H7 (cell line): ENCODE results near the gene HEG1. TPM values are rescaled to one million over a fixed set of nuclear protein-coding genes. Genes with fewer than 3 reads are reported as not detected.

ENCODE experiments used
- DNase-seq: peaks from one replicate; pipeline ENCODE4 v3.0.0; 2012
- H3K27me3 ChIP-seq: 2 replicates; pipeline ENCODE4 v1.6.0; 2011; ENCODE audit warnings: mild to moderate bottlenecking, low read length; ENCODE audit not compliant: control insufficient read depth, insufficient read depth
- H3K36me3 ChIP-seq: replicated peaks from 2 replicates; pipeline ENCODE4 v1.5.1; 2011; ENCODE audit warnings: low read length; ENCODE audit not compliant: control insufficient read depth, insufficient read depth
- H3K4me3 ChIP-seq: 2 replicates; pipeline ENCODE4 v1.5.1; 2011; ENCODE audit warnings: low read depth, mild to moderate bottlenecking, control low read depth, low read length, moderate library complexity; ENCODE audit not compliant: insufficient read depth
- total RNA-seq: library from RNA; depleted of rRNA; stranded (reverse); fragments of >200 nt; shearing (Covaris generic); gene quantifications from 2 replicates; pipeline ENCODE4 v1.2.3, GENCODE V29; 2014

Gene HEG1
- total RNA-seq, 1 experiment from 2014 or later: 18.0 TPM

- H3K27me3 ChIP-seq: no peaks in the 10 kb centered on the region
- H3K36me3 ChIP-seq: no peaks in the 10 kb centered on the region; the same call in 1 of the 2 replicates
- no peak overlapping the region for H3K4me3 ChIP-seq
- no peak for DNase-seq
These were observed 23.9 kb upstream of the HEG1 start for GRCh38 chr3:125079675-125080045.

GRCh38 chr3:125078951-125079674, 23.3 kb upstream of the HEG1 start:
- DNase-seq: no peak
- Histone ChIP-seq H3K27me3 (no peaks in the 10 kb centered on the region), H3K36me3 (no peaks in the 10 kb centered on the region; the same call in 1 of the 2 replicates), H3K4me3 (no peak overlapping the region)

DNA sequence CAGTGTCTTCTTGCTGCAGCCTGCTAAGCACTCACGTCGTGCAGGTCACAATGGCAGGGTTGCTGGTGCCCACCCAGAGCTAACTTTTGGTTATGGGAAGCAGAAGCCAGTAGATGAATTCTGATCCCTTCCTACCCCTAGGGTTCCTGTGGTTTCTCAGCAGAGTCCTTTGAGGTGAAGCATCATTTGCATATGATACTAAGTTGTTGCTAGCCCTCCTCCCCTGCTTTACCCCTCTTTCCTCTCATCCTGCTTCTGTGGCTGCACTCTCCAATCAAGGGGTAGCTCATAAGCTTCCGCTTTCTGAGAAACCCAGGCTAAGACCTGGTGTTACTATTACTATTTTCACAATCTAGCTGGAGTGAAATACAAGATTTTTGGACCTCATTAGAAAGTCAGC, 22.1 kb upstream of the HEG1 start:
- Histone ChIP-seq H3K27me3 (no peaks in the 10 kb centered on the region), H3K36me3 (no peaks in the 10 kb centered on the region), H3K4me3 (no peak overlapping the region)
- no peak for DNase-seq

DNA sequence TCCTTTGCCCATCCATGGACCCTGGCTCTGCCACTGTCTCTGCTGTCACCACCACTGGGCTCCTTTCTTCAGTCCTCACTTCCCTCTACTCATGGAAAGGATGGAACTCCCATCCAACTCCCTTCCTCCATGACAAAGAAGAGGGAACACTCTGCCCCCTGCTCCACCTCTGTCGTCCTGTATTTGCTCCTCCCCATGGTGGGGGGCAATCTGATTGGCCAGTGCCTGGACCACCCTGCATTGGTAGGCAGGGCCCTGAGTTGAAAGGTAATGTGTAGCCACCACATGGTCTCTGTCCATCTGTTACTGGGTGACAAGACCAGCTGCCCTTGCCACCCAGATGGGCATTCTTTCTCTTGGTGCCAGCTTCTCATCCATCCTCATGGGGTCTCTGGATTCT, 20.7 kb upstream of the HEG1 start:
- no peaks in the 10 kb centered on the region for H3K36me3 ChIP-seq
- H3K27me3 ChIP-seq: no peaks in the 10 kb centered on the region
- H3K4me3 ChIP-seq: no peak overlapping the region
- no peak for DNase-seq

DNA sequence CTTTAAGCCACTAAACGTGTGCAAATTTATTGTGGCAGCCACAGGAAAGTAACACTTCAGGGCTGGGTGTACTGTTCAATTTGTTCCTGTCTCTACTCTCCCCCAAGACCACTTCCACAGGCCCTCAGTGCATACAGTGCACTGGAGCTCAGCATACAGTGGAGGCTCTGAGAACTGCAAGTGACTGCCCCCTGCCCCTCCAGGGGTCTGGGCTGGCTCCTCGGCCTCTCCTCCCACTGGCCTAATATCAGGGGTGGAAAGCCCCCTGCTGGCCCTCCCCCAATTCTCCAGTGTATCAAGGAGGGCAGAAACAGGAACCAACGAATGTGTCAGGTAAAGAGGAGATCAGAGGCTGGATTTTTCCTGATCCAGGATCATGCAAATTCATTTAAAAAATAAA, 19.9 kb upstream of the HEG1 start:
- peak; percentile 75 for DNase-seq
- Histone ChIP-seq H3K4me3 (no peak overlapping the region), H3K27me3 (no peaks in the 10 kb centered on the region; the same call in 1 of the 2 replicates), H3K36me3 (no peaks in the 10 kb centered on the region)

GRCh38 chr3:125073390-125073905, 17.7 kb upstream of the HEG1 start:
- DNase-seq: no peak
- Histone ChIP-seq H3K27me3 (no peaks in the 10 kb centered on the region; the same call in 1 of the 2 replicates), H3K4me3 (no peak overlapping the region), H3K36me3 (no peaks in the 10 kb centered on the region)

DNA sequence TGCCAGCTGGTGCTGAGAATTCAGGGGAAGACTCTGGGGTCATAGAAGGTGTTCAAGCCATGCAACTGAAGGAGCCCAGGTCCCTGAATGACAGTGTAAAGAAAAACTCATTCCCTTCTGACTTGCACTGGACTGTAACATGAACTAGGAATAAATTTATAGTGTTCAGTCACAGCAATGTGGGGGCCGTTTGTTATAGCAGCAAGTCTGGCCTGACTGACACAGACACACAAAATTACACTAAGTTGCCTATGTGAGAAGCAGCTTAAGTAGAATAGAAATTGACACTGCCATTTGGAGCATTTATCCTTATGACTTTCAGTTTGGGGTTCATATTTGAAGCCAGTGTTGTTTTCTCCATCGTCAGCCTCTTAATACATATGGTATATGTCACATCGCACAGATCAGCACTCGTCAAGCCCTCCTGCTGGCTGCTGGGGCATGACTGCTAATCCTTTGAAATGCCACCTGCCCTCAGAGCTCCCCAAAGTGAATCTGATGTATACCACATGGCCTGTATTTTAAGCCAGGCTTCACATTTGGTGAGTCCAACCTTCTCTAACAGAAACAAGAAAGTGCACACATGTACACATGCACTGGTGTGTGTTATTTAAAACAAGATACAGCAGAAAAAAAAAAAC, 17.1 kb upstream of the HEG1 start:
- DNase-seq: no peak
- no peaks in the 10 kb centered on the region for H3K36me3 ChIP-seq
- no peak overlapping the region for H3K4me3 ChIP-seq
- H3K27me3 ChIP-seq: no peaks in the 10 kb centered on the region; the same call in 1 of the 2 replicates

GRCh38 chr3:125072301-125072700, 16.5 kb upstream of the HEG1 start:
- no peak for DNase-seq
- no peaks in the 10 kb centered on the region for H3K36me3 ChIP-seq
- no peaks in the 10 kb centered on the region; the same call in 1 of the 2 replicates for H3K27me3 ChIP-seq
- no peak overlapping the region for H3K4me3 ChIP-seq

DNA sequence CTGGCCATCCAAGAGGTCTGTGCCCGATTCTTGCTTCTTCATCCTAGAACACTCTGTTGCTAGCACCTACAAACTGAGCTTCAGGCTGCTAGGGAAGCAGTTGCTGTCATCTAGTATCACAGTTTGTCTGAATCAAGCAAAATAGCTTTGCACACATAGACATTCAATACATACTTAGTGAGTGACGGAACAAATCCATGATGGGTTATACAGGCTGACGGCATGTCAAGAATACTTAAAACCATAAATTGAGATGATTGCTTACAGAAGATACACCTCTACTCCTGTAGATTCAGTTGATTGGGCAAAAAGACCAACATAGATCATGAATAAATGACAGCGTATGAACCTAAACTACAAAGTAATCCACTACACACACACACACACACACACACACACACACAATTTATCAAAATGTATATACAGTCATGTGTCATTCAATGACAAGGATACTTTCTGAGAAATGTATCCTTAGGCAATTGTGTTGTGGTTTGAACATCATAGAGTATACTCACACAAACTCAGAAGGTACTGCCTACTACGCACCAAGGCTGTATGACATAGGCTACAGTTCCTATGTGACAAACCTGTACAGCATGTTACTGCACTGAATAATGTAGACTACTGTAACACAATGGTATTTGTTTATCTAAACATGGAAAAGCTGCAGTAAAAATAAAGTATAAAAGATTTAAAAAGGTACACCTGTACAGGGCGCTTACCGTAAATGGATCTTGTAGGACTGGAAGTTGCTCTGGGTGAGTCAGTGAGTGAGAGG, 14.4 kb upstream of the HEG1 start:
- no peaks in the 10 kb centered on the region for H3K36me3 ChIP-seq
- no peak for DNase-seq
- no peak overlapping the region for H3K4me3 ChIP-seq
- H3K27me3 ChIP-seq: no peaks in the 10 kb centered on the region; the same call in 1 of the 2 replicates

DNA sequence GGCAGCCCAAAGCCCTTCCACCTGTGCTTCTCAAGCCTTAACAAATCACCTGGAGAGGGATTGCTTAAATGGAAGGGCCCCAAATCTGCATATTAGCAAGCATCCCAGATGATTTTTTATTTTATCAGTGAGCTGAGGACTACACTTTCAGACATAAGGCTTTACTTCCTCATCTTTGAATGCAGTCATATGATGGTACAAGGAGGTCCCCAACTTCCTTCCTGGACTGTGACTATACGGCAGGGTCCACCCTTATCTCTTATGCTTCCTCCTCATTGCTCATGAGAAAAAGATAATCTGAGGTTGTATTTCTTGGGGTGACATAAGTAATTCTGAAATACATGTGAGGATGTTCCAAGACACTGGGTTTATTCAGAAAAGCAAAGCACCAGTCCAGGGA, 13.7 kb upstream of the HEG1 start:
- no peak for DNase-seq
- no peak overlapping the region for H3K4me3 ChIP-seq
- no peaks in the 10 kb centered on the region; the same call in 1 of the 2 replicates for H3K27me3 ChIP-seq
- H3K36me3 ChIP-seq: no peaks in the 10 kb centered on the region

DNA sequence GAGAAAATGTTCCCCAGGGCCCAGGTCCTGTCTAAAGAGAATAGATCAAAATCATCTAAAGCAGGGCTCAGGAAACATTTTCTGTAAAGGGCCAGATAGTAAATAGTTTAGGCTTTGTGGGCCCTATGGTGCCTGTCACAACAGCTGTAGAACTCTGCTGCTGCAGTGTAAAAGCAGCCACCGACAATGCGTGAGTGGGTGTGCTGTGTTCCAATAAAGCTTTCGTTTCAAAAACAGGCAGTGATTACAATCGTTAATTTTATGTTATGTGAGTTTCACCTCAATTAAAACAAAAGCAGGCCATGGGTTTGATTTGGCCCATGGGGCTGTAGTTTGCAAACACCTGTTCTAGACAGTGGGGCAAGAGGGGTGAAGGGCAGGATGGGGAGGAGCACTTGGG, 12.5 kb upstream of the HEG1 start:
- H3K27me3 ChIP-seq: no peaks in the 10 kb centered on the region; the same call in 1 of the 2 replicates
- DNase-seq: no peak
- no peaks in the 10 kb centered on the region for H3K36me3 ChIP-seq
- no peak overlapping the region for H3K4me3 ChIP-seq

- DNase-seq: no peak
- Histone ChIP-seq H3K27me3 (no peaks in the 10 kb centered on the region; the same call in 1 of the 2 replicates), H3K36me3 (no peaks in the 10 kb centered on the region), H3K4me3 (no peak overlapping the region)
These were observed 11.4 kb upstream of the HEG1 start for GRCh38 chr3:125067225-125067624.

GRCh38 chr3:125062904-125063618, 7.3 kb upstream of the HEG1 start:
- no peaks in the 10 kb centered on the region; the same call in 1 of the 2 replicates for H3K27me3 ChIP-seq
- H3K36me3 ChIP-seq: no peaks in the 10 kb centered on the region
- no peak overlapping the region for H3K4me3 ChIP-seq
- DNase-seq: no peak

DNA sequence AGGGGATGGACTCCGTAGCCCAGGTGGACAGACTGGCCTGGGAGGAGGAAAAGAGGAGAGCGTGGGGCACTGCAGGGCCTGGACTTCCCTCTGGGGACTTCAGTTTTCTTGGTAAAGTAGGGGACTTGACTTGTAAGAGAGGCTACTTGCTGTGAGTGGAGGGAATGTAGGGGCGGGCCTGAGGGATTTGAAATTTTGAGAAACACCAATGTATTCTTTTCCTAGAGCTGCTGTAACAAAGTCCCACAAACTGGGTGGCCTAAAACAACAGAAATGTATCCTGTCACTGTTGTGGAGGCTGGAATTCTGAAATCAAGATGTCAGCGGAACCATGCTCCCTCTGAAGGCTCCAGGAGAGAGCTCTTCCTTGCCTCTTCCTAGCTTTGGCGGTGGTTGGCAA, 5.8 kb upstream of the HEG1 start:
- Histone ChIP-seq H3K36me3 (no peaks in the 10 kb centered on the region), H3K4me3 (no peak overlapping the region), H3K27me3 (peaks cover 7% of the 10 kb centered on the region; the same call in 1 of the 2 replicates)
- no peak for DNase-seq
